Neuronal stem cell (in vitro differentiated cells): ENCODE results near the gene PIEZO1.

ENCODE experiments used
- DNase-seq: peaks from one replicate; pipeline ENCODE4 v3.0.0-alpha.2; 2013; ENCODE audit warnings: low spot score
- H2AFZ ChIP-seq: one replicate; pipeline ENCODE4 v1.6.1; 2013; ENCODE audit warnings: mild to moderate bottlenecking, low read length, inconsistent platforms
- H2AK5ac ChIP-seq: 2 replicates; pipeline ENCODE4 v1.6.1; 2013; ENCODE audit warnings: low read depth, mild to moderate bottlenecking, inconsistent platforms, low read length, moderate library complexity, mixed read lengths
- H2BK120ac ChIP-seq: 2 replicates; pipeline ENCODE4 v1.6.1; 2013; ENCODE audit warnings: low read depth, mild to moderate bottlenecking, inconsistent platforms, low read length, moderate library complexity, mixed read lengths
- H2BK12ac ChIP-seq: one replicate; pipeline ENCODE4 v1.6.1; 2013; ENCODE audit warnings: low read length, inconsistent platforms
- H2BK15ac ChIP-seq: 2 replicates; pipeline ENCODE4 v1.6.1; 2013; ENCODE audit warnings: mild to moderate bottlenecking, low read length, inconsistent platforms, mixed read lengths
- H2BK5ac ChIP-seq: one replicate; pipeline ENCODE4 v1.6.1; 2013; ENCODE audit warnings: inconsistent platforms, mild to moderate bottlenecking, low read length, moderate library complexity
- H3K14ac ChIP-seq: one replicate; pipeline ENCODE4 v1.6.1; 2013; ENCODE audit warnings: low read length, inconsistent platforms
- H3K18ac ChIP-seq: 2 replicates; pipeline ENCODE4 v1.6.1; 2013; ENCODE audit warnings: low read length, inconsistent platforms
- H3K23ac ChIP-seq: 2 replicates; pipeline ENCODE4 v1.6.1; 2013; ENCODE audit warnings: low read depth, mild to moderate bottlenecking, mixed read lengths, low read length, inconsistent platforms; ENCODE audit not compliant: poor library complexity
- H3K27ac ChIP-seq: replicated peaks from 3 replicates; pipeline ENCODE4 v1.5.1; 2013; ENCODE audit warnings: low read length, inconsistent platforms
- H3K27me3 ChIP-seq, 3 experiments: 2 replicates each; pipeline ENCODE4 v1.6.1; 2013; ENCODE audit warnings: low read length in 3 of 3, mild to moderate bottlenecking in 2 of 3, inconsistent platforms in 1 of 3, low read depth in 1 of 3, mixed read lengths in 1 of 3, moderate library complexity in 1 of 3; ENCODE audit not compliant: control insufficient read depth in 3 of 3, insufficient read depth in 3 of 3
- H3K36me3 ChIP-seq, 2 donors: replicated peaks in 1 of 2; 2 replicates each; pipeline ENCODE4 v1.6.1; 2013; ENCODE audit warnings: low read length in 2 of 2; ENCODE audit not compliant: control insufficient read depth in 2 of 2, insufficient read depth in 2 of 2
- H3K4ac ChIP-seq: 2 replicates; pipeline ENCODE4 v1.6.1; 2013; ENCODE audit warnings: inconsistent platforms, mild to moderate bottlenecking, low read length, moderate library complexity
- H3K4me1 ChIP-seq, 2 donors: 1 replicate in 1 of 2; 2 replicates in 1 of 2; pipeline ENCODE4 v1.6.1; 2013; ENCODE audit warnings: low read length in 2 of 2, low read depth in 1 of 2; ENCODE audit not compliant: control insufficient read depth in 2 of 2, insufficient read depth in 1 of 2
- H3K4me2 ChIP-seq: one replicate; pipeline ENCODE4 v1.6.1; 2013; ENCODE audit warnings: mild to moderate bottlenecking, low read length, inconsistent platforms; ENCODE audit not compliant: insufficient read depth, poor library complexity, severe bottlenecking
- H3K4me3 ChIP-seq, 2 donors: 2 replicates each; pipeline ENCODE4 v1.5.1; 2013; ENCODE audit warnings: low read length in 2 of 2, mild to moderate bottlenecking in 2 of 2, inconsistent platforms in 1 of 2, moderate library complexity in 1 of 2
- H3K79me1 ChIP-seq: one replicate; pipeline ENCODE4 v1.6.1; 2013; ENCODE audit warnings: low read depth, mild to moderate bottlenecking, inconsistent platforms, low read length, moderate library complexity
- H3K9ac ChIP-seq: one replicate; pipeline ENCODE4 v1.6.1; 2013; ENCODE audit warnings: mild to moderate bottlenecking, low read depth, low read length, inconsistent platforms; ENCODE audit not compliant: poor library complexity
- H3K9me3 ChIP-seq, 2 donors: replicated peaks in 1 of 2; 2 replicates each; pipeline versions ENCODE3 to v1.6.1; 2013; ENCODE audit warnings: low read length in 2 of 2, mild to moderate bottlenecking in 2 of 2, inconsistent platforms in 1 of 2, low read depth in 1 of 2, mixed read lengths in 1 of 2, moderate library complexity in 1 of 2; ENCODE audit not compliant: control insufficient read depth in 2 of 2, insufficient read depth in 1 of 2
- H4K8ac ChIP-seq: one replicate; pipeline ENCODE4 v1.6.1; 2013; ENCODE audit warnings: low read depth, mild to moderate bottlenecking, inconsistent platforms, low read length, moderate library complexity
- H4K91ac ChIP-seq: one replicate; pipeline ENCODE4 v1.6.1; 2013; ENCODE audit warnings: low read length, low read depth, mild to moderate bottlenecking, inconsistent platforms; ENCODE audit not compliant: poor library complexity
- WGBS, 2 donors: extraction: QIAGEN DNeasy Blood & Tissue Kit; methylation state at CpG; one replicate each; pipeline ENCODE4 v1.1.7; 2013; ENCODE audit warnings: missing lambda C conversion rate in 2 of 2, mixed read lengths in 1 of 2; ENCODE audit not compliant: insufficient read length in 2 of 2, insufficient replicate concordance in 1 of 2; ENCODE audit errors: extremely low coverage in 2 of 2; 5-methylcytosine and 5-hydroxymethylcytosine counted together

The PIEZO1 gene

GRCh38 chr16:88688013-88688778 lies 96.8 kb downstream of the PIEZO1 start:
- Histone ChIP-seq H2BK15ac (no peak overlapping the region), H2BK12ac (no peak overlapping the region), H3K4me1 (peaks cover 12 to 16% of the 10 kb centered on the region in 2 donors), H2AFZ (no peak overlapping the region), H3K23ac (peak overlapping the region; percentile 46), H3K9ac (no peak overlapping the region), H3K4me2 (no peak overlapping the region), H3K4me3 (no peak overlapping the region), H3K27me3 (peaks cover 8 to 78% (median 35%) of the 10 kb centered on the region in 3 experiments), H3K18ac (no peak overlapping the region), H2BK120ac (peak overlapping the region; percentile 31), H2AK5ac (peak overlapping the region; percentile 70), H3K79me1 (peaks cover 6% of the 10 kb centered on the region), H3K14ac (no peak overlapping the region), H3K27ac (no peak overlapping the region), H4K91ac (no peak overlapping the region), H3K36me3 (no peaks in the 10 kb centered on the region), H3K9me3 (no peaks in the 10 kb centered on the region), H4K8ac (no peak overlapping the region), H3K4ac (no peak overlapping the region), H2BK5ac (peak overlapping the region; percentile 5)
- no peak for DNase-seq
- WGBS, 2 donors = no CpG with 5 or more reads among the region's 28 CpGs

- peaks cover 6% of the 10 kb centered on the region for H3K79me1 ChIP-seq
- H3K9ac ChIP-seq = no peak overlapping the region
- no peak for DNase-seq
- H3K4ac ChIP-seq = no peak overlapping the region
- H3K4me3 ChIP-seq = no peak overlapping the region
- H3K36me3 ChIP-seq = no peaks in the 10 kb centered on the region
- H2BK5ac ChIP-seq = no peak overlapping the region
- WGBS, 2 donors = no CpG with 5 or more reads among the region's 3 CpGs
- H2AFZ ChIP-seq = no peak overlapping the region
- no peak overlapping the region for H4K8ac ChIP-seq
- no peak overlapping the region for H2BK12ac ChIP-seq
- peaks cover 8 to 75% (median 35%) of the 10 kb centered on the region in 3 experiments for H3K27me3 ChIP-seq
- H3K18ac ChIP-seq = no peak overlapping the region
- H3K4me1 ChIP-seq = peaks cover 12 to 16% of the 10 kb centered on the region in 2 donors
- no peak overlapping the region for H3K4me2 ChIP-seq
- H3K14ac ChIP-seq = no peak overlapping the region
- H3K9me3 ChIP-seq = no peaks in the 10 kb centered on the region
- H2AK5ac ChIP-seq = peak overlapping the region; percentile 12
- no peak overlapping the region for H4K91ac ChIP-seq
- H3K23ac ChIP-seq = peak overlapping the region; percentile 46
- no peak overlapping the region for H3K27ac ChIP-seq
- no peak overlapping the region for H2BK120ac ChIP-seq
- no peak overlapping the region for H2BK15ac ChIP-seq
Observed at GRCh38 chr16:88687676-88688012, 97.4 kb downstream of the PIEZO1 start.

- Histone ChIP-seq H3K27me3 (peaks cover 8 to 75% (median 35%) of the 10 kb centered on the region in 3 experiments), H2BK5ac (no peak overlapping the region)
- DNase-seq = no peak
Observed at GRCh38 chr16:88687254-88687576, 97.8 kb downstream of the PIEZO1 start.

GRCh38 chr16:88686439-88687253 lies 98.4 kb downstream of the PIEZO1 start, which contains the start of gene SNAI3:
TSS of gene SNAI3 (minus strand) at chr16:88686507. CDS start at chr16:88686406, 101 bp downstream.
- Histone ChIP-seq H3K4me1 (peaks cover 13 to 18% of the 10 kb centered on the region in 2 donors), H2BK5ac (no peak within 1 kb of the TSS), H2BK120ac (peak within 1 kb of the TSS; percentile 81), H4K8ac (peak within 1 kb of the TSS; percentile 96), H3K4me2 (peak within 1 kb of the TSS; percentile 72), H3K9me3 (no peaks in the 10 kb centered on the region), H3K27me3 (peaks cover 8 to 74% (median 35%) of the 10 kb centered on the region in 3 experiments), H3K4me3 (peak within 1 kb of the TSS; percentile 34 to 77), H2AFZ (peak within 1 kb of the TSS; percentile 90), H3K18ac (peak within 1 kb of the TSS; percentile 91), H4K91ac (no peak within 1 kb of the TSS), H3K4ac (peak within 1 kb of the TSS; percentile 76), H2BK15ac (peak within 1 kb of the TSS; percentile 81), H3K9ac (peak within 1 kb of the TSS; percentile 44), H3K23ac (peak within 1 kb of the TSS; percentile 91), H3K36me3 (no peaks in the 10 kb centered on the region), H2AK5ac (peak within 1 kb of the TSS; percentile 63), H3K79me1 (peaks cover 6% of the 10 kb centered on the region), H3K14ac (peak within 1 kb of the TSS; percentile 71), H2BK12ac (peak within 1 kb of the TSS; percentile 73), H3K27ac (no peak within 1 kb of the TSS)
- DNase-seq = peak; percentile 85
- no CpG with 5 or more reads among the region's 65 CpGs for WGBS, 2 donors

More at GRCh38 chr16:88687254-88687576, 97.8 kb downstream of the PIEZO1 start:
- Histone ChIP-seq H2BK15ac (no peak overlapping the region), H3K23ac (no peak overlapping the region), H4K8ac (no peak overlapping the region), H3K79me1 (peaks cover 6% of the 10 kb centered on the region), H4K91ac (no peak overlapping the region), H2BK12ac (no peak overlapping the region), H3K4me3 (no peak overlapping the region), H3K18ac (no peak overlapping the region), H3K27ac (no peak overlapping the region), H3K36me3 (no peaks in the 10 kb centered on the region), H2AFZ (no peak overlapping the region), H3K9me3 (no peaks in the 10 kb centered on the region), H2BK120ac (no peak overlapping the region), H3K9ac (no peak overlapping the region), H3K4me1 (peaks cover 12 to 16% of the 10 kb centered on the region in 2 donors), H2AK5ac (no peak overlapping the region), H3K4me2 (no peak overlapping the region), H3K4ac (no peak overlapping the region), H3K14ac (no peak overlapping the region)
- WGBS, 2 donors = no CpG with 5 or more reads among the region's 10 CpGs
